Smooth muscle cell (in vitro differentiated cells): Measurements from ENCODE around the gene BIRC6. TPM values are rescaled to one million over a fixed set of nuclear protein-coding genes. Genes with fewer than 3 reads are reported as not detected.

ENCODE experiments used
- DNase-seq: peaks from one replicate; lab custom pipeline; 2025; ENCODE audit not compliant: unreplicated experiment; lab: John Stamatoyannopoulos, UW
- H2AFZ ChIP-seq: fragments of 200-600 bp; sonication (generic); 2 replicates; pipeline ENCODE4 v1.6.0; 2016; ENCODE audit warnings: antibody characterized with exemption, low read depth, mild to moderate bottlenecking
- H3F3A ChIP-seq: fragments of 200-600 bp; sonication (generic); 2 replicates; pipeline ENCODE4 v1.6.0; 2017; ENCODE audit warnings: antibody characterized with exemption, low read depth
- H3K27ac ChIP-seq: fragments of 200-600 bp; sonication (generic); 2 replicates; pipeline ENCODE4 v1.5.1; 2016; ENCODE audit warnings: low read depth, mild to moderate bottlenecking
- H3K27me3 ChIP-seq: fragments of 200-600 bp; sonication (generic); 2 replicates; pipeline ENCODE4 v1.6.1; 2016; ENCODE audit warnings: low read depth, mild to moderate bottlenecking
- H3K36me3 ChIP-seq: fragments of 200-600 bp; sonication (generic); 2 replicates; pipeline ENCODE4 v1.5.1; 2016; ENCODE audit warnings: low read depth
- H3K4me1 ChIP-seq: fragments of 200-600 bp; sonication (generic); 2 replicates; pipeline ENCODE4 v1.5.1; 2016; ENCODE audit warnings: low read depth
- H3K4me2 ChIP-seq: fragments of 200-600 bp; sonication (generic); 2 replicates; pipeline ENCODE4 v1.6.0; 2016; ENCODE audit warnings: mild to moderate bottlenecking
- H3K4me3 ChIP-seq: fragments of 200-600 bp; sonication (generic); 2 replicates; pipeline ENCODE4 v1.5.1; 2016; ENCODE audit warnings: mild to moderate bottlenecking
- H3K79me2 ChIP-seq: fragments of 200-600 bp; sonication (generic); 2 replicates; pipeline ENCODE4 v1.6.0; 2016; ENCODE audit warnings: low read depth, mild to moderate bottlenecking
- H3K9ac ChIP-seq: fragments of 200-600 bp; sonication (generic); 2 replicates; pipeline ENCODE4 v1.6.0; 2016; ENCODE audit warnings: low read depth
- H3K9me3 ChIP-seq: fragments of 200-600 bp; sonication (generic); replicated peaks from 2 replicates; pipeline ENCODE4 v1.5.1; 2016; ENCODE audit warnings: low read depth
- H4K20me1 ChIP-seq: fragments of 200-600 bp; sonication (generic); 2 replicates; pipeline ENCODE4 v1.6.0; 2016; ENCODE audit warnings: low read depth
- CTCF ChIP-seq: fragments of 200-600 bp; sonication (generic); IDR thresholded peaks from 2 replicates; pipeline ENCODE4 v1.5.1; 2017; ENCODE audit warnings: borderline replicate concordance, mild to moderate bottlenecking, antibody characterized with exemption; ENCODE audit not compliant: insufficient read depth, poor library complexity, severe bottlenecking
- whole genome bisulfite sequencing: methylation state at CpG from one replicate; pipeline ENCODE4 v1.1.7; 2016; ENCODE audit warnings: low lambda C conversion rate; 5-methylcytosine and 5-hydroxymethylcytosine counted together
- microRNA counts: library from miRNA; unstranded; fragments of <30 nt; microRNA quantifications from one replicate; lab custom pipeline; 2016
- microRNA-seq: library from miRNA; unstranded; fragments of <30 nt; microRNA quantifications from one replicate; pipeline ENCODE4, GENCODE V29; 2016; ENCODE audit warnings: borderline number of aligned reads
- polyA plus RNA-seq: library from polyadenylated mRNA; unstranded; fragments of >200 nt; fragmentation: Nextera tagmentation; extraction: Ambion mirVana; gene quantifications from 2 replicates; pipeline ENCODE4 v1.2.1, GENCODE V29; 2016
- small RNA-seq: library from RNA; depleted of rRNA; stranded (forward); fragments of <200 nt; gene quantifications from one replicate; pipeline ENCODE3, GENCODE V24; 2014
- total RNA-seq: library from RNA; depleted of rRNA; stranded (reverse); fragments of >200 nt; gene quantifications from 2 replicates; pipeline ENCODE4 v1.2.3, GENCODE V29; 2014

The BIRC6 gene
- total and polyA plus RNA-seq, 2 experiments from 2014 or later = 12.4 to 79.8 TPM

- Histone ChIP-seq H3K27ac (no peak overlapping the region), H3K4me3 (no peak overlapping the region), H3K9me3 (no peaks in the 10 kb centered on the region), H3K27me3 (no peaks in the 10 kb centered on the region), H3K4me2 (no peak overlapping the region), H3K79me2 (no peaks in the 10 kb centered on the region), H3K36me3 (peaks cover 6% of the 10 kb centered on the region), H2AFZ (no peak overlapping the region), H3K4me1 (no peaks in the 10 kb centered on the region), H3F3A (no peaks in the 10 kb centered on the region), H4K20me1 (no peaks in the 10 kb centered on the region), H3K9ac (no peak overlapping the region)
- no peak for TF ChIP-seq CTCF
- no peak for DNase-seq
- 91% methylated on average over 1 of the region's 1 CpG for WGBS
These were observed 311.4 kb downstream of the BIRC6 start for GRCh38 chr2:32668254-32668653.

MicroRNA genes within 50 kb of the gene (microRNA counts, 767-probe panel; counts per million panel counts)
- 183 counts per million for microRNA hsa-miR-558 (lab: Ali Mortazavi, UCI)

Small RNAs within 50 kb of the gene (microRNA-seq; reads per million reads assigned to microRNA genes)
- gene MIR4765 (not detected), gene MIR558 (not detected)

Small RNAs within 50 kb of the gene (small RNA-seq; reads per million reads assigned to genes)
- gene MIR4765 = 0.11 reads per million
- not detected for gene MIR558

Other genes with a start within 250 kb of the BIRC6 start
- gene SLC30A6, start 191.2 kb upstream of the BIRC6 start, total RNA-seq = 27.8 and 28.9 TPM in 2 replicates
- gene SLC30A6, start 191.2 kb upstream of the BIRC6 start, polyA plus RNA-seq = 10.5 and 12.8 TPM in 2 replicates
- gene NLRC4, start 92.1 kb upstream of the BIRC6 start, total RNA-seq = not detected in 2 replicates
- gene NLRC4, start 92.1 kb upstream of the BIRC6 start, polyA plus RNA-seq = 0.16 and 0.37 TPM in 2 replicates
- gene YIPF4, start 79.1 kb upstream of the BIRC6 start, total RNA-seq = 31.2 and 36.0 TPM in 2 replicates
- gene YIPF4, start 79.1 kb upstream of the BIRC6 start, polyA plus RNA-seq = 56.0 and 56.6 TPM in 2 replicates